NCI-H146 (cell line): ENCODE data around the gene LYSMD2.

Experiments
- DNase-seq: peaks from one replicate; lab custom pipeline; 2025; lab: John Stamatoyannopoulos, UW

The LYSMD2 gene

DNA sequence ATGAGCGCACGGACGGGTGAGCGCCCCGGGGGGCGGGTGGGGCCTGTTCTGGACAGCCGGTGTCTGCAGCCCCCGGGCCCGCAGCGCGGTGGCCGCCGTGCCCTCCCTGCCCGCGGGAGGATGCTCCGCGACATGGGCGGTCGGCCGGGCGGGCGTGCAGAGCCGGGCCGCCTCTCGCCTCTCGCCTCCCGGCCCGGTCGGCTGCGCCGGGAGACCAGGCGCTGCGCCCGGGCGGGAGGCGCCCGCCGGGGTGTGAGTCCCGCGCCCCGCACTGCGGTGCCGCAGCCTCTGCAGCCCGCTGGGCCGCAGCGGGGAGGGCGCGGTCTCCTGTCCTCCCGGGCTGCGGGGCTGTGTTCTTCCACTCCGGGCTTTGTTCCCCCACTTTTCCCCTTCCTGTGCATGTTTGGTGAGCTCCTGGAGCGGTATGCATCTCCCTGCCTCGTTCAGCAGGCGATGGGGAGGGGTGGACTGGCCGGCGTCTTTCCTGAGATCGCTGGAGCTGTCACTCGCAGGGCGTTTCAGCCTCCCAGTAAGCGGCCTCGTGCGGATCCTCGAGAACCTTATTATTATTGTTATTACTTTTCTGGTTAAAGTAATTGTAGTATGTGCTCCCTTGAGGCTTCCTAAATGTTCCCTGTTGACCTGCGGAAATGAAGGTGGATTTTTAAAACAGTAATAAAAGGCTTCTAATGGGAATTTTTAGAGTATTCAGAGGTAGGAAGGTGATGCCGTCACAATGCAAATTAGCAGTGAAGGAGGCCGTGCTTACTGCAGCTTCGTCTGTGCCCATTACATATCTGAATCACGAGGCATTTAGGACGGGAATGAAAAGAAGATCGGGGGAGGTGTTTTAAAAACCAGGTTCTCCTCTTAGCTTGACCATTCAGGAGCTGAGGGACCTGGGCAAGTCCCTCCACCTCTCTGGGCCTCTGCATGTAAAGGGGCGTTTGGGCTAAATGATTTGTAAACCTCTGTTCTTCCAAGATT lies 14.5 kb upstream of the LYSMD2 start:
- peak; percentile 52 for DNase-seq

DNA sequence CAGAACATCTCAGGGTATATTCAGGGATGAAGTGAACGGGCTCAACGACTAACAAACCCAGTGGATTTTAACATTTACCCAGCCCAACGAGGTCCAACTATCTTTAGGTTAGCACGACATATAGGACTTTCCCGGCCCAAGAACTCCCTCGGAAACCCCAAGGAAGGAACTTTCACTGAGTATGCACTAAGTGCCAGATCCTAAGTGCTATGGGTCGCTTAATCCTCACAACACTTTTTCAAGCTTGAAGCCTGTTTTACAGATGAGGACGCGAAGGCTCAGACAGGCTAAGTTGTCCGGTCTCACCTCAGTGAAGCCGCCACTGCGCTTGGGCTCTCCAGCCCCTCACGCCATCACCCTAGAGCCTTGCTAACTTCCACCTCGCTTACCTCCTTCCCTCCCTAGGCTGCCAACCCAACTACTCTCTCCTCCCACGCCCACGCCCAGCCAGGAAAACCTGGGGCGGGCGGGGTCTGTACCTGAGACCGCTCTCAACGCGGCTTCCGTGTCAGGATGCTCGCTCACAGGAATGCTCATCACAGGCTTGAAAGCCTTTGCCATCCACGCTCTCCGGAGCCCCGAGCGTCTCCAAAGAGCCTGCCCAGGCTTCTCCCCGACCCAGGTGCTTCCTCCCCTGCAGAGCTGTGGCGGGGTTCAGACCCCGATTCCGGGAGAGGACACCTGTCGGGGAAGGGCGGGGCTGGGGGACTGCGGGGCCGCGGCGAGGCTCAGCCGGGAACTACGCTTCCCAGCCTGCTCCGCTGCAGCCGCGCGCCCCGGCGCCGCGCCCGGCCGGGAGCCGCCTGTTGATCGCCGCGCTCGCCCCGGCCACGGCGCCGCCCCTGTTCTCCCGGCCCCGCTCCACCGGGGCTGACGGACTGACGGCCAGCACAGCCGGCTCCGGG lies 13.6 kb upstream of the LYSMD2 start, which contains the start of gene TMOD2:
Gene TMOD2, plus strand, starts transcription at position 806 of the 905 bp plus-strand sequence. CDS start 14,845 bp downstream, outside the sequence.
- peak; percentile 82 for DNase-seq

DNA sequence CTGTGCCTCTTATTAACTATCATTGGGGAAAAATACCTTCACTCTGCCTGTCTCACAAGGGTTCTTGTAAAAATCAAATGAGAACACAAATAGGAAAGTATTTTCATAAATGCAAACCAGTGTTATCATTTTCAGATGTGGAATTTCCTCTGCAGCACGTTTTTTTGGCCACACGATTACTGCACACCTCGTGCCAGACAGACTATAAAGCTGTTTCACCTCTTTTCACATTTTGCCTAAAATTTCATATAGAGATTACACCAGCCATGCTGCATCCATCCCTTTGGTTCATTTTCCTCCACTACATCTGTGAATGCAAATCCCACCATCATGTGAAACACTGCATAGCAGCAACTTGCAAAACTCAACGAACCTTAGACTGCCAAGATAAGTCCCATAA lies 12.7 kb upstream of the LYSMD2 start:
- DNase-seq = no peak

DNA sequence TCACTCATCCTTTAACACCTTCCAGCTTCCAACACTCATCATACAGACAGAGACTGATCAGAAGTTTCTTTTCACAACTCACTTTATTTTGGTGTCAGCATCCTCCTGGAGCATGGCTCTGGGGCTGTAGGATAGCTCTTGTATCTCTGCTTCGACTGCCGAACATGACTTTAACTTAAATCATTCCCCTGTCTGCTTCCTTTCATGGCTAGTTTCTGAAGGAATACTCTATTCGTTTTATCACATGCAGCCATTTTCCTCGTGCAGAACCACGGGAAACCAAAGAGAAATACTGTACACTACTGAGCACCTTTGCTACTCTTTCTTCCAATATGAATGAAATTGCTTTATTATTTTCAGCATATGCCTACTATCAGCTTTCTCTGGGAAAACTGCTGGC lies 11.9 kb upstream of the LYSMD2 start:
- no peak for DNase-seq

GRCh38 chr15:51739061-51739712 lies 1.7 kb upstream of the LYSMD2 start:
- DNase-seq = no peak

GRCh38 chr15:51738553-51738952 lies 1.1 kb upstream of the LYSMD2 start:
- DNase-seq = no peak

DNA sequence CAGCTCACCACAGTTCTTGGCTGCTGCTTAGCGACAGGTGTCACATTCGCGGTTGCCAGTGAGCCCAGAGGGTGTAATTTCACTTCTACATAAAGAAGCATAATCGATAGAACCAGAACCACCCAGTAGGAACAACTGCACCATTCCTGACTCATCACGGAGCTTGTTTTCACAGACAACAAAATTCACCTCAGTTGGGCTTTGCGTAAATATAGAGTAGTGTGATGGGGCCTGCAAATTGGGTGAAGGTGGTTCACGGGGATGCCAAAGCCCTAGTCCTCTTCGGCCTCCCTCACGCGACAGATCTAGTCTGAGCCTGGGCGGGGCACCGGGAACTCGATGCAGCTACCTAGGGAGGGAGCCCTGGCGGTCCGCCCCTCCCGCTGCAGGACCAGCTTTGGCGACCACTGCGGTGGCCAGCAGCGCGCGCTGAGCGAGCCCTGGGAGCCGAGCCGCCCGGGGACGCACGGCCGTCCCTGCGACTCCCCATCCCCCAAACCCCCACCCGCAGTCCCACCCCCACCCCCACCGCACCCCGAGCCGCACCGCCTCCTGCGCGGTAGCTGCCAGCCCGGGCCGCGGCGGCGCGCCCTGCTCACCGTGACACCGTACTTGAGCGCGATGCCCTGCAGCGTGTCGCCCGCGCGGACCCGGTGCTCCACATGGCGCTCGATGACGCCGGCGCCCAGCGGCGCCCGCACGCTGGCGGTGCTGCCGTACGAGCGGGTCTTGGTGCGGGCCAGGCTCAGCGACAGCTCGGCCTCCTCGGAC lies 519 bp downstream of the LYSMD2 start:
- peak; percentile 73 for DNase-seq

DNA sequence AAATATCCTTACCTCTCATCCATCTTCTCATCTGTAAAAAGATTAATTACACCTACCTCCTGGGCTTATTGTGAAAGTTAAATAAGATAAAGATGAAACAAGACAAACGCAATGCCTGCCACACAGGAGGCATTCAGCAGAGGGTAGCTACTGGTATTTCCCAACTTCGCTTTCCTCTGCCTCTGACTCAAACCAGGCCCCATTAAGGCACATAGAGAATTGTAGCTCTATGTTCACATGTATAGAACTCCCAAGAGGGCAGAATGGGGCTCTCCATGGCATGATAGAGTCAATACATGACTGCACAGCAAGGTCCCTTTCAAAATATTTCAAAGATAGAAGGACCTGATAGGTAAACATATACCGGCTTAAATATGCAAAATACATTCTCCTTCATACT lies 1.4 kb downstream of the LYSMD2 start:
- no peak for DNase-seq

DNA sequence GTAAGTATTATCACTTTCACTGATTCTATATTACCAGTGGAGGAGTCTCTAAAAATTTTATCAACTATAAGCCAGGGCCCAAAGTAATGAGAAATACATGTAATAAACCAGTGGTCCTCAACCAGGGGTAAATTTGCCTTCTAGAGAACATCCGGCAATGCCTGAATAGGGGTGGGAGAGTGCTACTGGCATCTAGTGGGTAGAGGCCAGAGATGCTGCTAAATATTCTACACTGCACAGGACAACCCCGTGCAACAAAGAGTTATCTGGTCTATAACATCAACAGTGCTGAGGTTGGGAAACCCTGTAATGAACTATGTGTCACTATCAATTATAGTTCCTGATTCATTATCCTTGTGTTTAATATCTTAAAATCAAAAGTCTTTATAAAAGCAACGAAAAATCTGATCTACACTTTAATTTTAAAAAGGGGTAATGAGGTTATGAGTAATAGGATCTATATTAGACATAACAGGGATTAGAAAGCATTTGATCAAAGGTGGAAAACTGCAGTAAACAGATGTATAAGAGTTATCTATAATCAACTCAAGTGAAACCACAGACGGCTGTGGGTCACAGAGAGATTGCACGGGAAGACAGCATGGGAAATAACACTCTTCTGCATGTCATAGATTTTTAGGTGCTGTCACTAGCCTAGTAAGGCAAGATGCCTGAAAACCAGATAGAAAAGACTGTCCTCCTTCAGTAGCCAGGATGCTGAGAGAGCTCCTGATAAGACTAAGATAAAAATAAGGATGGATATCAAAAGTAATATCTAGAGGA lies 2.0 kb downstream of the LYSMD2 start:
- no peak for DNase-seq

DNA sequence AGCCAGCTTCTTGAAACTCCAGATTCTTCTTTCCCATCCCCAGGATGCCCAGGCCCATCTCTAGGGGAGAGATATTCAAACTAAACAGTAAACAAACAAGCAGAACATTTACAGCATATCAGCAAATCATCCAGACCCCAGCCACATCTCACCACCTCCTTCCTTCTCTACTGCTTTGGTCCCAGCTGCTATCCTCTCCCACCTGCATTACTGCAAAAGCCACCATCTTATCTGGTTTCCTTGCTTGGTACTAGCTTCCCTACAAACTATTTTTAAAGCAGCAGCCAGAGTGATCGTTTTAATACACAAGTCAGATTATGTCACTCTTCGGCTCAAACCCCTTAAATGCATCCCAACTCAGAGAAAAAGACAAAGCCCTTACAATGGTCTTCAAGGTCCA lies 4.8 kb downstream of the LYSMD2 start:
- DNase-seq = no peak

DNA sequence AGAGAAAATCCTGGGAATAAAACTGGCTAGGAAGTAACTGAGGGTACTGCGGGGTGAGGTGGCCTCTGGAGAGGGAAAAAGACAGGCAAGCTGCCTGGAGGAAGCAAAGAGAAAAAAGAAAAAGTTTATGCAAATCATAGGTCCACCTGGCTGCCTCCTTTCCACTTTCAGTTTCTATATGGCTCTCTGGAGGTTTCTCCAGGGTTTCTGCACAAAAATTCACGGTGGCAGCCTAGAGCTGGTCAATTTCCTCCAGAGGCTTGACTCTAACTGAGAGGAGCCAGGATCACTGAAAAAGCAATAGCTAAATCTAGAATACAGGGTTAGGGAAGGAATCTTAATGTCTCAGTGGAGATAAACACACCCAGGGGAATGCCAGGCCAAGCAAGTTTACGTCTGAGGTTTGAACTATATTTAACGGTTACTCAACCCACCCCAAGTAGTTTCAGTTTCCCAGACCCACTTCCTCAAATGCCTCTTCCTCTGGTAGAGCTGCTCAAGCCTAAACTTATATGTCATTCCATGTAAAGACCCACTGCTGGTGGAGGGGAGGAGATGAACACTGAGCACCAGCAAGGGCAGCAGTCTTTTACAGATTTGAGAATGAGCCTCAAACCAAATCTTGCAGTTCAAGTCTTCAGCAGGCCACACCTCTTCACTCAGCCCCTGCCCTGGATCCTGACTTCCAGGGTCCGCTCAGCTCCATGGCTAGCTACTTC lies 5.7 kb downstream of the LYSMD2 start:
- no peak for DNase-seq

DNA sequence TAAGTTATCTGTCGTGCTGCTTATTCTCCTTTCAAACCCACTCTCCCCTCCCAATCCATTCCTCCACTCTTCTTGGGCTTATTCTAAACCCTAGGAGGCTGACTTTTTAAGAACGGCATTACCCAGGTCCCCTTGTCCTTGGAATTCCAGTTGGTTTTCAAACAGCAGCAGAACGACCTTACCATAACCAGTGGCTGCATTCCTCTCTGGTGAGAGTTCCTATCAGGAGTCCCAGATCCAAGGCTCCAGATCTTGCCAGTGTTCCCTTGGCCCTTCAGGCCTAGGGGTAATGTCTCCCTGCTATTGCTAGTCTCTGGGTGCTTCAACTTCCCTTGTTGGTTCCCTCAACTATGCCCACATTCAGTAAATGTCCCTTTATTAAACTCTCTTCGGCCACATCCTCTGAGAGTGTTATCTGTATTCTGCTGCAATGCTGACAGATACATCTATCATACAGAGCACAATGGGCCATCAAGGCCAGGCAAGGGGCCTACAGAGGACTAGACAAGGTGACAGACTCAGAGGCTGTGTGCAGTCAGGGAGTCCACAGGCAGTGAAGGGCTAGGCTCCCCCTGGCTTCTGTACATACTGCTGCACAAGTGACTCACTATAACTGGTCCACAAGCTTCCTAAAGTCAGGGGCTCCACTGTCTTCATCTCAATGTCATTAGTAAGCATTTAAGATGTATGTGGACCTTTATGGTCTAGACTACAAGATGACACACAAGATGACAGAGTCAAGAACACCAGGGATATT lies 10.1 kb downstream of the LYSMD2 start:
- peak; percentile 14 for DNase-seq

- peak; percentile 82 for DNase-seq
Observed at GRCh38 chr15:51726302-51727073, 11.0 kb downstream of the LYSMD2 start.

- DNase-seq = no peak
Observed at GRCh38 chr15:51724673-51725072, 12.8 kb downstream of the LYSMD2 start.

DNA sequence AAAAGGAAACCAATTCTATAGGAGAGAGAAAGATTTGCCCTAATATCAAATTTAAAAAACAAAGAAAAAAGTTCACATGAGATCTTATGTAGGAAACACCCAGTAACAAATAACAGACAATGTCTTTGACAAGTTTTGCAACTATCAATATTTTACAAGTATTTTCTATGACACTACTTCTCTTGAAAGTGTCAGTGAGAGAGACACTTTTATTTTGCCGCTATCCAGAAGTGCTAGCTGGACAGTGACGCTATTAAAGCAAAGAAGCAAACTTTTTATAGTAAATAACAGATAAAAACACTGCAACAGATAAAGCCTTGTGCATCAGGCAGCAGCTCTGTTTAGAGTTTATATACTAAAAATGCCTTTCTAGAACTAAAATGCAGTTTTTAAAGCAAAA lies 13.3 kb downstream of the LYSMD2 start:
- DNase-seq = no peak

DNA sequence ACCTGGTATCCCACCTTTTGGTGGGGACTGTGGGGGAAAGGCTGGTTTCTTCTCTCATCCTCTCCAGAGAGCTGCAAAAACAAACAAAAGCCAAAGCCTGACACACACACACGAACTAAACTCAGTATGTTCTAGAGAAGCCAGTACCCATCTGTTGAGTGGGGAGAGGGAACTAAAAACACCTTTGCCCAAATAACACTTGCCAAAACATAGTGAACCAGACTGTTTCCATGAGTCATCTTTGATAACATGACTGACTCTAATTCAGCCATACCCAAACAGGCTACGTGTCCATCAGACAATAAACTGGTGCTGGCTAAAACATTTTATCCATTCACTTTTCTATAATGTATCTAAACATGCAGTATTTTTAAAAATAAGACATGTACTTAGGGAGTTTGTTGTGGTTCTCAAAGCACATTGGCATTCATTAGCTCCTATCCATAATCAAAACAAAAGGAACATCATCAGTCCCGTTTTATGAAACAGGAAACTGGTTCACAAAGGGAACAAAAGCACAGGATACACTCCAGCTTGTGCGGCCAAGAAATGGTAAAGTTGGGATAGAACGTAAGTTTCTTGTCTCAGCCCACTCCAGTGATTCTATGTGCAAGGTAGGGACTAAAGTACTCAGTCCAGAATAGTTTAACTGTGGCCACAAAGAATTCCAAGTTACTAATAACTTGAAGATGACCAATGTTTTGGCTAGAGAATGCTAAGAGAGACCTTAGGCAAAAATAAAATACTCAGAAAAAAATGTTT lies 16.1 kb downstream of the LYSMD2 start:
- no peak for DNase-seq

DNA sequence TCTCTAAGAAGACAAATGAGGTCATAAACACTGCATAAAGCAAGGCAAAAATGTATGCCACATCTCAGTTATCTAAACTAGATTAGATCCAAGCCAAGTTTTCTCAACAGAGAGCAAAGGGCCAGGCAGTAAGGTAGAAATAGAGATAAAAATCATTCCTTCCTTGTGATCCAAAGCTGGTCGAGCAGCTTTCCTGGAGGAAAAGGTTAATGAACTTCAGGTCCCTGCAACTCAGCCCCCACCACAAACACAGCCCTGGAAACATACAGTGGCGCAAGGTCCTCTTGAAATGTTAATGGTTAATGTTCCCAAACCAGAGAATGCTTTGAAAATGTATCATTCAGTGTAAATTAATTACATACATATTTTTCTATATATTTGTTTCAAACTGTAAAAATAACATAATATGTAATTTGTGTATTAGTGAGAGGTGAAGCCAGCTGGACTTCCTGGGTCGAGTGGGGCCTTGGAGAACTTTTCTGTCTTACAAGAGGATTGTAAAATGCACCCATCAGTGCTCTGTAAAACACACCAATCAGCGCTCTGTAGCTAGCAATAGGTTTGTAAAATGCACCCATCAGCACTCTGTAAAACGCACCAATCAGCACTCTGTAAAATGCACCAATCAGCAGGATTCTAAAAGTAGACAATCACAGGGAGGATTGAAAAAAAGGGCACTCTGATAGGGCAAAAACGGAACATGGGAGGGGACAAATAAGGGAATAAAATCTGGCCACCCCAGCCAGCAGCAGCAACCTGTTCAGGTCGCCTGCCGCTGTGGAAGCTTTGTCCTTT lies 17.1 kb downstream of the LYSMD2 start:
- no peak for DNase-seq
